ENCODE data around the gene MRGPRD.

DNA sequence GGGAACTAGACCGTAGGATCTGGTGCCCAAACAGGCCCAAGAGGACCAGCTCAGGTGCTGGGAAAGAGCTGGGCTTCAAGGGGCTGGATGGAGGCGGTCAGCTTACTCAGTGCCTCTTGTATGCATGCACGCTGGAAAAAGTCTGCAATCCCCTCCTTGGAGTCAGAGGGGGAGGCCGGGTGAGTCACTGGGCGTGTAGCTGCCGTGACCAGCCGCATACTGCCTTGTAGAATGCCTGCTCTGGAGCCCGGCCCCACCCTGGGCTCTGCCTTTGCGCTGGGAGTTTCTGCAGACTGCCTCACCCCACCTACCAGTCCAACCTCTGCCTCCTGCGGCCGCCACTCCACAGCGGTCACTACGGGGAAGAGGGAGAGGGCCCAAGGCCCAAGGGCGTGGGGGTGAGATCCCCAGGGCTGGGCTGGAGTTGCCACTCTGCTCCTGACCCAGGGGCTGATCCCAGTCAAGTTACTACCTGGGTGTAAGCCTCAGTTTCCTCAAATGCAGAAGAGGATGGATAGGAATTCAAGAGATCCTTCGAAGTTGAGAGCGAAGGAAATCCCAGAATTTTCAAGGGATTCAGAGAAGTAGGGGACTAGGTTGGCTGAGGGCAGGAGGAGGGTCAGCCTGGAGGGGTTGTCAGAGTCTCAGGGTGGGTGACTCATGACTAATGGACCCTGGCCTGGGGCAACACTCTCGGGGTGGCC is 28.1 kb upstream of the MRGPRD start:
- TF ChIP-seq, protein P1, sequence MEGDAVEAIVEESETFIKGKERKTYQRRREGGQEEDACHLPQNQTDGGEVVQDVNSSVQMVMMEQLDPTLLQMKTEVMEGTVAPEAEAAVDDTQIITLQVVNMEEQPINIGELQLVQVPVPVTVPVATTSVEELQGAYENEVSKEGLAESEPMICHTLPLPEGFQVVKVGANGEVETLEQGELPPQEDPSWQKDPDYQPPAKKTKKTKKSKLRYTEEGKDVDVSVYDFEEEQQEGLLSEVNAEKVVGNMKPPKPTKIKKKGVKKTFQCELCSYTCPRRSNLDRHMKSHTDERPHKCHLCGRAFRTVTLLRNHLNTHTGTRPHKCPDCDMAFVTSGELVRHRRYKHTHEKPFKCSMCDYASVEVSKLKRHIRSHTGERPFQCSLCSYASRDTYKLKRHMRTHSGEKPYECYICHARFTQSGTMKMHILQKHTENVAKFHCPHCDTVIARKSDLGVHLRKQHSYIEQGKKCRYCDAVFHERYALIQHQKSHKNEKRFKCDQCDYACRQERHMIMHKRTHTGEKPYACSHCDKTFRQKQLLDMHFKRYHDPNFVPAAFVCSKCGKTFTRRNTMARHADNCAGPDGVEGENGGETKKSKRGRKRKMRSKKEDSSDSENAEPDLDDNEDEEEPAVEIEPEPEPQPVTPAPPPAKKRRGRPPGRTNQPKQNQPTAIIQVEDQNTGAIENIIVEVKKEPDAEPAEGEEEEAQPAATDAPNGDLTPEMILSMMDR (IDR thresholded peaks at IDR 0.05), result no peak
- TF ChIP-seq EZH2 (IDR thresholded peaks at IDR 0.05), result no peak

All from neural progenitor cell (in vitro differentiated cells).